Panc1 (cell line): Measurements from ENCODE around the gene FN1. TPM values are rescaled to one million over a fixed set of nuclear protein-coding genes. Genes with fewer than 3 reads are reported as not detected.

Experiments used
- ATAC-seq: fragments of 200-7000 bp; cut with Tn5 transposase; 2 replicates; pipeline ENCODE4 v1.9.1; 2020; ENCODE audit warnings: mild to moderate bottlenecking, moderate library complexity
- BruUV-seq: library from RNA; stranded (reverse); fragments of 400-500 nt; replicated peaks from 2 replicates; lab custom pipeline; 2021; lab: Mats Ljungman, UMichigan
- CTCF ChIA-PET: fragments of 300-600 bp; sonication (Branson Sonifier 250); formaldehyde crosslinking; loops from one replicate; lab custom pipeline; 2022; ENCODE audit warnings: antibody characterized with exemption; lab: Charles Lee
- POLR2A ChIA-PET: fragments of 300-600 bp; sonication (Branson Sonifier 250); formaldehyde crosslinking; loops from one replicate; lab custom pipeline; 2022; ENCODE audit warnings: antibody characterized with exemption; lab: Charles Lee
- DNase-seq: peaks from one replicate; pipeline ENCODE4 v3.0.0-alpha.2; 2010; ENCODE audit warnings: low read depth, low spot score
- H3K27ac ChIP-seq: 2 replicates; pipeline ENCODE4 v1.5.1; 2011; ENCODE audit warnings: mild to moderate bottlenecking, low read length, inconsistent platforms
- H3K27me3 ChIP-seq: fragments of 200-500 bp; sonication (Bioruptor generic); 2 replicates; pipeline ENCODE4 v1.6.0; 2014; ENCODE audit warnings: low read length, inconsistent platforms; ENCODE audit not compliant: control insufficient read depth, insufficient read depth
- H3K36me3 ChIP-seq: fragments of 200-500 bp; sonication (Bioruptor generic); 2 replicates; pipeline ENCODE4 v1.5.1; 2014; ENCODE audit warnings: inconsistent platforms, mild to moderate bottlenecking, low read length, moderate library complexity; ENCODE audit not compliant: control insufficient read depth, insufficient read depth
- H3K4me1 ChIP-seq: 2 replicates; pipeline ENCODE4 v1.5.1; 2011; ENCODE audit warnings: inconsistent platforms, mild to moderate bottlenecking, low read length, moderate library complexity; ENCODE audit not compliant: control insufficient read depth, insufficient read depth
- H3K4me3 ChIP-seq, 2 experiments: 2 replicates each; pipeline ENCODE4 v1.5.1; 2011 to 2012; ENCODE audit warnings: low read depth in 2 of 2, low read length in 2 of 2, mild to moderate bottlenecking in 2 of 2, inconsistent platforms in 1 of 2, moderate library complexity in 1 of 2
- H3K9me3 ChIP-seq: fragments of 200-500 bp; sonication (Bioruptor generic); 2 replicates; pipeline ENCODE4 v1.5.1; 2014; ENCODE audit warnings: low read depth, mild to moderate bottlenecking, inconsistent platforms, low read length, moderate library complexity; ENCODE audit not compliant: control insufficient read depth, insufficient read depth
- POLR2AphosphoS5 ChIP-seq: IDR thresholded peaks from 2 replicates; pipeline ENCODE4 v1.6.1; 2012; ENCODE audit warnings: mild to moderate bottlenecking, low read depth, low read length, moderate library complexity
- SIN3A ChIP-seq: IDR thresholded peaks from 2 replicates; pipeline ENCODE4 v1.6.1; 2012; ENCODE audit warnings: low read depth, mild to moderate bottlenecking, low read length, moderate library complexity, borderline replicate concordance; ENCODE audit not compliant: insufficient read depth
- TCF7L2 ChIP-seq: IDR thresholded peaks from 2 replicates; pipeline ENCODE4 v1.6.1; 2011; ENCODE audit warnings: mild to moderate bottlenecking, low read depth, low read length, inconsistent platforms
- in situ Hi-C: cut with HindIII; loops from 2 replicates; pipeline ENCODE4 v1.10.0; 2016; ENCODE audit warnings: low sequenced_read_pairs, low pct_unique_long_range_greater_than_20kb
- intact Hi-C: fragments of 100-400 bp; cut with micrococcal nuclease; formaldehyde crosslinking; loops from one replicate; pipeline ENCODE4 v1.10.0; 2022; ENCODE audit not compliant: unreplicated experiment
- total RNA-seq: library from RNA; stranded (reverse); gene quantifications from one replicate; pipeline ENCODE4 v1.2.1, GENCODE V29; 2021; ENCODE audit not compliant: unreplicated experiment
- TF ChIP-seq, protein P1 (sequence below): fragments of 450-650 bp; IDR thresholded peaks from 2 replicates; pipeline ENCODE4 v1.5.1; 2017; ENCODE audit warnings: mild to moderate bottlenecking
- TF ChIP-seq, protein P2 (sequence below), 2 experiments: IDR thresholded peaks; 2 replicates each; pipeline ENCODE4 v1.6.1; 2011 to 2012; ENCODE audit warnings: low read depth in 2 of 2, control low read depth in 1 of 2, low read length in 1 of 2, mild to moderate bottlenecking in 1 of 2, moderate library complexity in 1 of 2; ENCODE audit not compliant: insufficient read depth in 1 of 2

Gene FN1
- total RNA-seq, 1 experiment from 2014 or later = 4.2 TPM

DNA sequence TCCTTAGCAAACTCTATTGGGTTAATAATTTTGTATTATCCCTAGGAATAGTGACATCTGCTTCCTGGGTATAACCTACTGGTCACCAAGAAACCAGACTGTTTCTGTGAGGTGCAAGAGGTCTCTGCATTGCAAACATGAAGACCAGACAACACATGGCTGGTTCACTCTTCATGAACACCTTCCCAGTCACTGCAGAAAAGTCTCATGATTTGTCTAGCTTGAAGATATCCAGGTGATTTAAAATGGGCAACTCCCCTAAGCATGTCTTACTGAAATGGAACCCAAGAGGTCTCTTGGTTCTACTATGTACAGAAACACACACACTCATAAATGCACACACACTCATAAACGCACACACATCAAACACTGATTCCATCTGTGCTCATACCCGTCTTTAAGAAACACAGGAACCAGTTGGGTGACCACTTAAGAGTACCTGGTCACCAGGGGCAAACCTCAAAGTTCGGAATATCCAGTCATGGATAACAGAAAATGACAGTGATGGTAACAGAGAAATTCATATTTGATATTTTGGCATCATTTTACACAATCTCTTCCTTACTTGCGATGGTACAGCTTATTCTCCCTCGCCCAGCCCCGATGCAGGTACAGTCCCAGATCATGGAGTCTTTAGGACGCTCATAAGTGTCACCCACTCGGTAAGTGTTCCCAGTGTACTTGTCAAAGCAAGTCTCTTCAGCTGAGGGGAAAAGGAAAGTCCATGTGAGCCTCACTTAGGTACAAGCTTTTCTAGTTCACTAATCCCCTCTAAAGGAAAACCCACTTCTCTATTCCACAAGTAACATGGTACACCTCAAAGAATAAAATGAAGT lies 2.9 kb downstream of the FN1 start:
- ChIA-PET POLR2A (no interaction called here), CTCF (no interaction called here)
- no TSS peak for BruUV-seq
- in situ Hi-C loops = no loop called here
- H3K9me3 ChIP-seq = no peaks in the 10 kb centered on the region
- no peak overlapping the region for H3K27ac ChIP-seq
- TF ChIP-seq, protein P1, sequence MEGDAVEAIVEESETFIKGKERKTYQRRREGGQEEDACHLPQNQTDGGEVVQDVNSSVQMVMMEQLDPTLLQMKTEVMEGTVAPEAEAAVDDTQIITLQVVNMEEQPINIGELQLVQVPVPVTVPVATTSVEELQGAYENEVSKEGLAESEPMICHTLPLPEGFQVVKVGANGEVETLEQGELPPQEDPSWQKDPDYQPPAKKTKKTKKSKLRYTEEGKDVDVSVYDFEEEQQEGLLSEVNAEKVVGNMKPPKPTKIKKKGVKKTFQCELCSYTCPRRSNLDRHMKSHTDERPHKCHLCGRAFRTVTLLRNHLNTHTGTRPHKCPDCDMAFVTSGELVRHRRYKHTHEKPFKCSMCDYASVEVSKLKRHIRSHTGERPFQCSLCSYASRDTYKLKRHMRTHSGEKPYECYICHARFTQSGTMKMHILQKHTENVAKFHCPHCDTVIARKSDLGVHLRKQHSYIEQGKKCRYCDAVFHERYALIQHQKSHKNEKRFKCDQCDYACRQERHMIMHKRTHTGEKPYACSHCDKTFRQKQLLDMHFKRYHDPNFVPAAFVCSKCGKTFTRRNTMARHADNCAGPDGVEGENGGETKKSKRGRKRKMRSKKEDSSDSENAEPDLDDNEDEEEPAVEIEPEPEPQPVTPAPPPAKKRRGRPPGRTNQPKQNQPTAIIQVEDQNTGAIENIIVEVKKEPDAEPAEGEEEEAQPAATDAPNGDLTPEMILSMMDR = no peak
- TF ChIP-seq POLR2AphosphoS5 (no peak), SIN3A (no peak), TCF7L2 (no peak)
- TF ChIP-seq, protein P2, sequence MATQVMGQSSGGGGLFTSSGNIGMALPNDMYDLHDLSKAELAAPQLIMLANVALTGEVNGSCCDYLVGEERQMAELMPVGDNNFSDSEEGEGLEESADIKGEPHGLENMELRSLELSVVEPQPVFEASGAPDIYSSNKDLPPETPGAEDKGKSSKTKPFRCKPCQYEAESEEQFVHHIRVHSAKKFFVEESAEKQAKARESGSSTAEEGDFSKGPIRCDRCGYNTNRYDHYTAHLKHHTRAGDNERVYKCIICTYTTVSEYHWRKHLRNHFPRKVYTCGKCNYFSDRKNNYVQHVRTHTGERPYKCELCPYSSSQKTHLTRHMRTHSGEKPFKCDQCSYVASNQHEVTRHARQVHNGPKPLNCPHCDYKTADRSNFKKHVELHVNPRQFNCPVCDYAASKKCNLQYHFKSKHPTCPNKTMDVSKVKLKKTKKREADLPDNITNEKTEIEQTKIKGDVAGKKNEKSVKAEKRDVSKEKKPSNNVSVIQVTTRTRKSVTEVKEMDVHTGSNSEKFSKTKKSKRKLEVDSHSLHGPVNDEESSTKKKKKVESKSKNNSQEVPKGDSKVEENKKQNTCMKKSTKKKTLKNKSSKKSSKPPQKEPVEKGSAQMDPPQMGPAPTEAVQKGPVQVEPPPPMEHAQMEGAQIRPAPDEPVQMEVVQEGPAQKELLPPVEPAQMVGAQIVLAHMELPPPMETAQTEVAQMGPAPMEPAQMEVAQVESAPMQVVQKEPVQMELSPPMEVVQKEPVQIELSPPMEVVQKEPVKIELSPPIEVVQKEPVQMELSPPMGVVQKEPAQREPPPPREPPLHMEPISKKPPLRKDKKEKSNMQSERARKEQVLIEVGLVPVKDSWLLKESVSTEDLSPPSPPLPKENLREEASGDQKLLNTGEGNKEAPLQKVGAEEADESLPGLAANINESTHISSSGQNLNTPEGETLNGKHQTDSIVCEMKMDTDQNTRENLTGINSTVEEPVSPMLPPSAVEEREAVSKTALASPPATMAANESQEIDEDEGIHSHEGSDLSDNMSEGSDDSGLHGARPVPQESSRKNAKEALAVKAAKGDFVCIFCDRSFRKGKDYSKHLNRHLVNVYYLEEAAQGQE (IDR thresholded peaks at IDR 0.05; ENCODE audit: insufficient read depth in 1 of 2, low read depth in 2 of 2, low read length in 1 of 2) = no peak
- H3K4me3 ChIP-seq = no peak overlapping the region
- DNase-seq (no peak), ATAC-seq (no peak)
- intact Hi-C loops = no loop called here
- peaks cover 32% of the 10 kb centered on the region for H3K27me3 ChIP-seq
- peaks cover 3% of the 10 kb centered on the region; the same call in 1 of the 2 replicates for H3K4me1 ChIP-seq
- H3K36me3 ChIP-seq = no peaks in the 10 kb centered on the region; the same call in 1 of the 2 replicates

- Histone ChIP-seq H3K4me3 (no peak overlapping the region), H3K9me3 (no peaks in the 10 kb centered on the region), H3K36me3 (no peaks in the 10 kb centered on the region; the same call in 1 of the 2 replicates), H3K27ac (no peak overlapping the region), H3K4me1 (peaks cover 3% of the 10 kb centered on the region; the same call in 1 of the 2 replicates), H3K27me3 (peaks cover 24% of the 10 kb centered on the region)
- BruUV-seq = no TSS peak
- ChIA-PET POLR2A (no interaction called here), CTCF (no interaction called here)
- no peak for ATAC-seq
- in situ Hi-C loops (no loop called here), intact Hi-C loops (no loop called here)
- no peak for TF ChIP-seq POLR2AphosphoS5
- no peak for DNase-seq
Measured at GRCh38 chr2:215431778-215432758, 3.8 kb downstream of the FN1 start.
